GM12872 (cell line): ENCODE data around the gene CRYBG1.

Source experiments
- TF ChIP-seq, protein P1 (sequence below): IDR thresholded peaks from 3 replicates; pipeline ENCODE4 v1.5.1; 2011; ENCODE audit warnings: low read depth, mild to moderate bottlenecking, low read length, moderate library complexity; ENCODE audit not compliant: insufficient read depth

Gene CRYBG1

DNA sequence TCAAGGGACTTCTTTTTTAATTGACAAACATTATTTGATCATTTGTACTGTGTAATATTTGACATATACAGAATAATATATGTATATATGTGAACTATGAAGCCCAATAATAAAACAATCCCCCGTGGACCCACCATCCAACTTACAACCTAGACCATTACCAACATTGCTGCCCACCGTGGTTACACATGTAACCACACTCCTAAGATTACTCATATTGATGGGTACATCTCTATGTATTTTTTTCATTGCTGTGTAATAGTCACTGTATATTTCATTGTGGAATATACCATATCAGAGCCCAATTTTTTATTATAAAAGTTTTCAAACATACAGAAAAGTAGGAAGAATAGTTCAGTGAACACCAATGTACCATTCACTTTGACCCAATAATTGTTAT, 174.5 kb downstream of the CRYBG1 start:
- TF ChIP-seq, protein P1, sequence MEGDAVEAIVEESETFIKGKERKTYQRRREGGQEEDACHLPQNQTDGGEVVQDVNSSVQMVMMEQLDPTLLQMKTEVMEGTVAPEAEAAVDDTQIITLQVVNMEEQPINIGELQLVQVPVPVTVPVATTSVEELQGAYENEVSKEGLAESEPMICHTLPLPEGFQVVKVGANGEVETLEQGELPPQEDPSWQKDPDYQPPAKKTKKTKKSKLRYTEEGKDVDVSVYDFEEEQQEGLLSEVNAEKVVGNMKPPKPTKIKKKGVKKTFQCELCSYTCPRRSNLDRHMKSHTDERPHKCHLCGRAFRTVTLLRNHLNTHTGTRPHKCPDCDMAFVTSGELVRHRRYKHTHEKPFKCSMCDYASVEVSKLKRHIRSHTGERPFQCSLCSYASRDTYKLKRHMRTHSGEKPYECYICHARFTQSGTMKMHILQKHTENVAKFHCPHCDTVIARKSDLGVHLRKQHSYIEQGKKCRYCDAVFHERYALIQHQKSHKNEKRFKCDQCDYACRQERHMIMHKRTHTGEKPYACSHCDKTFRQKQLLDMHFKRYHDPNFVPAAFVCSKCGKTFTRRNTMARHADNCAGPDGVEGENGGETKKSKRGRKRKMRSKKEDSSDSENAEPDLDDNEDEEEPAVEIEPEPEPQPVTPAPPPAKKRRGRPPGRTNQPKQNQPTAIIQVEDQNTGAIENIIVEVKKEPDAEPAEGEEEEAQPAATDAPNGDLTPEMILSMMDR = no peak

DNA sequence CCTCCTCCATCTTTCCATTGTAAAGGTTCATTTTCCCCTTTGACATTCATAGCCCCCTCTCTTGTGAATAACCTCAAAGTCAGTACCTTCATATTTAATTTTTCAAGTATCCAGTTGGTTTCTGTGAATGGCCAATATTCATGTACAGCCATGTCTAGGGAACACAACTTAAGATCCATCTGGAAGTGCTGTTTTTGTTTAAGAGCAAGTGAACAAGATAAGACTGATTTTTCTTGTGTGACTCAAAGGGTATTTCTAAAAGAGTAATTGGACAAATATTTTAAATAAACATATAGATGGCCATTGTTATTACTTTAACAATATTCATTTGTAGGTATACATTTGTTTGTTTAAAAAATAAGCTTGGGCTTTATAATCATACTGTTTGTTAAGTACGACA, 175.8 kb downstream of the CRYBG1 start:
- TF ChIP-seq, protein P1 = no peak

DNA sequence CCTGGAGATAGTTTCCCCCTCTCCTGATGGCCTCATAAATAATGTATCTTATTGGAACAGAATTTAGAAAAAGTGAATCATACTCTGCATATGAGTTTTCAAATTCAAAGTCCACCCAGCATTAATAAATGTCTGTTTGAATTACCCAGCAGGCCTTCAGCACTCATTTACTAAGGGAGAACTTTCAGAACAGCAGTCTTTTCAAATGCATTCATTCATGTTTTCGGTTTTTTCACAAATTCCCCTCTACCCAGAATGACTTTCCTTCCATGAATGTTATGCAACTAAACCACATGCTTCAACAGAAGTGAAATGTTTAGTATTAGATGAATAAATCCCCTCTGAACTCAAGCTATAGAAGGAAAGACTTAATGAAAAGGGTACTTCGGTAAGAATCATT, 176.3 kb downstream of the CRYBG1 start:
- TF ChIP-seq, protein P1 = no peak

DNA sequence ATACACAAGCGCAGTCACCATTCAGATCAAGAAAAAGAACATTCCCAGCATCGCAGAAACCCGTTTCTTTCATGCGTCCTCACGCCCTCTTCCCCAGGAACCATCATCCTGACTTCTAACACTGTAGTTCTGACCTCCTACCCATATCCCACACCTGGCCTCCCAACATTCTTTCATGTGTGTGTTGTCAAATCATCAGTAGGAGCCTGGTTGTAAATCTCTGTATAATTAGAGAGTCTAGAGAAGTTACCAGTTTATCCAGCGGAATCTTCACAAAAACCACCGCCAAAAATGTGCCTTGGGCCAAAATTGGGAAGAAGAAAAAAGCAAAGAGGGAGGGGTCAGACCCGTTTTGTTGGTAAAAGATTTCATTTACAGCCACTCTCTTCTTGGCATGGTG, 177.1 kb downstream of the CRYBG1 start:
- TF ChIP-seq, protein P1 = no peak

DNA sequence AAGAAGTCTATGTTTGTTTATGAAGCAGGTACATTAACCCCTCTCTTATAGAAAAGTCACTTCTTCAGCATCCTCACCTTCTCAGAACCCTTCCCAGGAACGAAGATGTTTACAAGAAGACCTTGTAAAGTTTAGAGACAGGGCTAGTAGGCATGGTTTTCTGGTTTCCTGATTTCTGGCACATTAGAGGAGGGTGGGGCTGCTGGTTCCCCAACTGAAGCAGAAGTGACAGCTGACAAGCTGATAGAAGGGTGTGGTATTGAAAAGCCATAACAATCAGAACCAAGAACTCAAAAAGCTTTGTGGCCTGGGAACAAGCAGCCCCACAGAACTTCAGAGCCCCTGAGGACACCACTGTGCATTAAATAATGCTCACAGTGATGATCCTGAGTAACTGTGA, 177.6 kb downstream of the CRYBG1 start:
- TF ChIP-seq, protein P1 = no peak

DNA sequence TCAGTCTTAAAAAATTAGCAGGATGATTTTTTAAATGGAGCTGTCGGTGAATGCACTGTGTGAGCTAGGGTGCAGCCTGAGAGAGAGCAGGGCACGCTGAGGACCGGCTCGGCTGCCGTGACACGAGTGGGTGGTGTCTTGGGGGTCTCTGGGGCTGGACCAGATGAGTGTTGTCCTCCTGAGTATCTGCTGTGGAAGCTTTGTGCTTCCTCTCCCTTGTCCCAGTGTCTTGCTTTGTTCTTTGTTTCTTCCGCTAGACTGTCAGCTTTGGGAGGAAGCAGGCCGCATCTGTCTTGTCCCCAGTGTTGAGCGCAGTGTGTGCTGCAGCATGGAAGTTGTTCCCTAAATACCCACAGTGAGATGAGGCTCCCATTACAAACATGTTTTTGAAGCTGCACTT, 179.4 kb downstream of the CRYBG1 start:
- TF ChIP-seq, protein P1 = no peak

DNA sequence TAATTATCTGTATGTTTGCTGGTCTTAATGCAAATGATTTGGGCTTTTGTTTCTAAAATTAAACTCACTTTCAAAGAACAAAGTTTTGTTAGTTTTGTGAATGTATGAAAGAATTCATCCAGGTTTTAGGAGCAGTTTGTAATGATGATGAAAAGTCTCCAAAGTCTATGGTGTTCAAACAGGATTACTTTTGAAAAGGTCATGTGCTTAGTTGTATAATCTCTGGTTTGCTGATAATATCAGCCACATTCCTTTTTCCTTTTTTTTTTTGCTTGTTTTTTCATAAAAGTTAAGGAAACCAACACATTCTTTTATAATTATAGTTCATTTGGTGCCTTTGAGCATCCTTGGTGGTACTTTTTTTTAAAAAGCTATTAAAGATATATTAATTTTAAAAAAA, 179.9 kb downstream of the CRYBG1 start:
- TF ChIP-seq, protein P1 = no peak

DNA sequence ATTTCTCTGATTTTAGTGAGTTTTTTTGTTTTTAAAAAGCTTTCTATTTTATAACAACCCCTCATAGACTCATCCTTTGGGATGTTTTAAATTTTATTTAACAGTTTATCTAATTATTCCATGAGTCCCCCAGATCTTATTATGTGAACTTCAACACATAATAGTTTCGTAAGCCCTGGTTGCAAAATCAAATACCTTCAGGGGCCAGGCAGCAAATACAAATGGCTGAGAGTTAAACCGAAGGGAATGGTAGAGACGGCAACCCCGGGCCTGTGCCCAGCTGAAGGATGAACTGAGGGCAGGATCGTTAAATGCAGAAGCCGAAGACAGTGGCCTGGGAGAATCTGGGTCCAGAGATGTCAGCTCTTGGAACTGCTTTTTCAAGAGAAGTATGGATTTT, 180.4 kb downstream of the CRYBG1 start:
- TF ChIP-seq, protein P1 = no peak
